PC-9 (cell line): ENCODE results near the gene AHCYL2. TPM values are rescaled to one million over a fixed set of nuclear protein-coding genes. Genes with fewer than 3 reads are reported as not detected.

Experiments used
- BruUV-seq: library from RNA; stranded (reverse); fragments of 400-500 nt; replicated peaks from 2 replicates; lab custom pipeline; 2021; lab: Mats Ljungman, UMichigan
- CTCF ChIA-PET: fragments of 300-600 bp; sonication (Branson Sonifier 250); formaldehyde crosslinking; loops from one replicate; lab custom pipeline; 2022; ENCODE audit warnings: antibody characterized with exemption; lab: Charles Lee
- POLR2A ChIA-PET: fragments of 300-600 bp; sonication (Branson Sonifier 250); formaldehyde crosslinking; loops from one replicate; lab custom pipeline; 2022; ENCODE audit warnings: antibody characterized with exemption; ENCODE audit not compliant: unreplicated experiment; lab: Charles Lee
- DNase-seq, 2 experiments: peaks; one replicate each; pipeline versions ENCODE4 v3.0.0 to v3.0.0-alpha.2; 2015 to 2022; ENCODE audit warnings: mixed read lengths in 1 of 2
- H2AFZ ChIP-seq: fragments of 200-600 bp; sonication (generic); 2 replicates; pipeline ENCODE4 v1.8.1; 2017; ENCODE audit warnings: antibody characterized with exemption
- H3F3A ChIP-seq: fragments of 200-600 bp; sonication (generic); 2 replicates; pipeline ENCODE4 v1.8.1; 2017; ENCODE audit warnings: antibody characterized with exemption, mild to moderate bottlenecking, low read depth; ENCODE audit not compliant: insufficient read depth
- H3K27ac ChIP-seq: fragments of 200-600 bp; sonication (generic); 2 replicates; pipeline ENCODE4 v1.6.1; 2016; ENCODE audit warnings: mixed run types
- H3K27me3 ChIP-seq: fragments of 200-600 bp; sonication (generic); 2 replicates; pipeline ENCODE4 v1.6.1; 2016; ENCODE audit warnings: low read depth, mixed run types; ENCODE audit not compliant: insufficient read depth
- H3K36me3 ChIP-seq: fragments of 200-600 bp; sonication (generic); 2 replicates; pipeline ENCODE4 v1.6.1; 2016; ENCODE audit warnings: low read depth, mixed run types
- H3K4me1 ChIP-seq: fragments of 200-600 bp; sonication (generic); replicated peaks from 2 replicates; pipeline ENCODE4 v1.6.1; 2016; ENCODE audit warnings: mixed run types; ENCODE audit not compliant: insufficient read depth
- H3K4me2 ChIP-seq: fragments of 200-600 bp; sonication (generic); 2 replicates; pipeline ENCODE4 v1.6.1; 2017; ENCODE audit warnings: mixed run types
- H3K4me3 ChIP-seq: fragments of 200-600 bp; sonication (generic); 2 replicates; pipeline ENCODE4 v1.6.1; 2016; ENCODE audit warnings: mixed run types
- H3K79me2 ChIP-seq: fragments of 200-600 bp; sonication (generic); 2 replicates; pipeline ENCODE4 v1.6.1; 2017; ENCODE audit warnings: low read depth, mixed run types
- H3K9me2 ChIP-seq: fragments of 200-600 bp; sonication (generic); 2 replicates; pipeline ENCODE4 v1.8.1; 2017; ENCODE audit warnings: mild to moderate bottlenecking; ENCODE audit not compliant: insufficient read depth
- H3K9me3 ChIP-seq: fragments of 200-600 bp; sonication (generic); 2 replicates; pipeline ENCODE4 v1.8.1; 2016; ENCODE audit warnings: low read depth; ENCODE audit not compliant: insufficient read depth
- H4K20me1 ChIP-seq: fragments of 200-600 bp; sonication (generic); 2 replicates; pipeline ENCODE4 v1.8.1; 2017; ENCODE audit not compliant: insufficient read depth
- CTCF ChIP-seq: fragments of 200-600 bp; sonication (generic); conservative IDR thresholded peaks from 2 replicates; pipeline ENCODE4 v1.6.1; 2017; ENCODE audit warnings: mixed run types, antibody characterized with exemption, mild to moderate bottlenecking, moderate library complexity
- EZH2 ChIP-seq: fragments of 200-600 bp; sonication (generic); IDR thresholded peaks from 2 replicates; pipeline ENCODE4 v1.8.0; 2017; ENCODE audit warnings: antibody characterized with exemption, low read depth
- intact Hi-C: fragments of 100-400 bp; cut with micrococcal nuclease; formaldehyde crosslinking; loops from one replicate; pipeline ENCODE4 v1.10.0; 2022; ENCODE audit not compliant: unreplicated experiment
- total RNA-seq: library from RNA; stranded (reverse); gene quantifications from 2 replicates; pipeline ENCODE4 v1.2.3, GENCODE V29; 2021

The AHCYL2 gene
- total RNA-seq, 1 experiment from 2014 or later: 15.7 TPM

GRCh38 chr7:129422727-129423126 lies 197.9 kb downstream of the AHCYL2 start:
- ChIA-PET CTCF (no interaction called here), POLR2A (no interaction called here)
- BruUV-seq: no TSS peak
- H3K4me1 ChIP-seq: peaks cover 18% of the 10 kb centered on the region
- no peaks in the 10 kb centered on the region for H3K27me3 ChIP-seq
- intact Hi-C loops: no loop called here
- no peak for TF ChIP-seq EZH2
- TF ChIP-seq CTCF: no peak
- no peaks in the 10 kb centered on the region for H4K20me1 ChIP-seq
- H3K79me2 ChIP-seq: no peaks in the 10 kb centered on the region
- H3K4me3 ChIP-seq: no peak overlapping the region
- H3K9me3 ChIP-seq: no peaks in the 10 kb centered on the region
- peaks cover 18% of the 10 kb centered on the region; the same call in 1 of the 2 replicates for H3F3A ChIP-seq
- no peak overlapping the region for H3K4me2 ChIP-seq
- no peaks in the 10 kb centered on the region for H3K9me2 ChIP-seq
- H2AFZ ChIP-seq: no peak overlapping the region
- no peak for DNase-seq
- H3K36me3 ChIP-seq: 0 out of 2 replicates have a peak, but pooled peaks cover 10% of the 10 kb centered on the region
- no peak overlapping the region for H3K27ac ChIP-seq

GRCh38 chr7:129423700-129424410 lies 199.0 kb downstream of the AHCYL2 start:
- no peak for TF ChIP-seq CTCF
- H3F3A ChIP-seq: peaks cover 18% of the 10 kb centered on the region; the same call in 1 of the 2 replicates
- no peaks in the 10 kb centered on the region for H4K20me1 ChIP-seq
- H2AFZ ChIP-seq: no peak overlapping the region
- no peaks in the 10 kb centered on the region for H3K9me3 ChIP-seq
- BruUV-seq: no TSS peak
- H3K4me2 ChIP-seq: peak overlapping the region; percentile 14
- 0 out of 2 replicates have a peak, but pooled peaks cover 10% of the 10 kb centered on the region for H3K36me3 ChIP-seq
- peak overlapping the region; percentile 17; the same call in 1 of the 2 replicates for H3K27ac ChIP-seq
- no peaks in the 10 kb centered on the region for H3K79me2 ChIP-seq
- intact Hi-C loops: no loop called here
- no peaks in the 10 kb centered on the region for H3K27me3 ChIP-seq
- ChIA-PET POLR2A (interaction anchor here (0.7 kb wide), 1 partner anchor 32 kb away, joined by 3 read pairs; no protein-coding TSS in a partner anchor), CTCF (interaction anchor here (0.6 to 0.7 kb wide), 2 partner anchors 10 to 996 kb away, joined by 3 read pairs; partner anchors contain the start of gene STRIP2)
- H3K4me1 ChIP-seq: peaks cover 18% of the 10 kb centered on the region
- no peaks in the 10 kb centered on the region for H3K9me2 ChIP-seq
- H3K4me3 ChIP-seq: no peak overlapping the region
- peak; percentile 17 to 81 for DNase-seq

- 0 out of 2 replicates have a peak, but pooled peaks cover 10% of the 10 kb centered on the region for H3K36me3 ChIP-seq
- intact Hi-C loops: no loop called here
- no peak overlapping the region for H2AFZ ChIP-seq
- TF ChIP-seq EZH2 (no peak), CTCF (no peak)
- no peaks in the 10 kb centered on the region for H4K20me1 ChIP-seq
- peaks cover 18% of the 10 kb centered on the region; the same call in 1 of the 2 replicates for H3F3A ChIP-seq
- no peaks in the 10 kb centered on the region for H3K27me3 ChIP-seq
- H3K9me3 ChIP-seq: no peaks in the 10 kb centered on the region
- ChIA-PET POLR2A (no interaction called here), CTCF (no interaction called here)
- no peak overlapping the region for H3K4me3 ChIP-seq
- no peak overlapping the region for H3K27ac ChIP-seq
- H3K4me1 ChIP-seq: peaks cover 18% of the 10 kb centered on the region
- H3K79me2 ChIP-seq: no peaks in the 10 kb centered on the region
- no peak for DNase-seq
- no TSS peak for BruUV-seq
- H3K9me2 ChIP-seq: no peaks in the 10 kb centered on the region
- no peak overlapping the region for H3K4me2 ChIP-seq
Observed at GRCh38 chr7:129426482-129426881, 201.7 kb downstream of the AHCYL2 start.
